ENCODE results near the gene MUC22. TPM values are rescaled to one million over a fixed set of nuclear protein-coding genes. Genes with fewer than 3 reads are reported as not detected.

Gene MUC22
- total RNA-seq, 1 experiment from 2014 or later, result not detected

- Histone ChIP-seq H3K36me3 (ENCODE audit: low read depth, low read length) (no peaks in the 10 kb centered on the region), H2AFZ (ENCODE audit: low read length) (no peak overlapping the region), H3K9me3 (ENCODE audit: low read length) (no peaks in the 10 kb centered on the region), H4K20me1 (ENCODE audit: low read length) (no peaks in the 10 kb centered on the region), H3K27me3 (ENCODE audit: low read length) (no peaks in the 10 kb centered on the region), H3K4me2 (ENCODE audit: low read length) (no peak overlapping the region), H3K4me1 (ENCODE audit: insufficient read depth, low read length) (peaks cover 10% of the 10 kb centered on the region; the same call in 1 of the 2 replicates), H3K27ac (ENCODE audit: low read length) (no peak overlapping the region), H3K79me2 (ENCODE audit: low read length) (no peaks in the 10 kb centered on the region), H3K9me2 (replicated peaks; ENCODE audit: low read length) (no peaks in the 10 kb centered on the region), H3F3A (ENCODE audit: low read length, unreplicated experiment) (no peaks in the 10 kb centered on the region), H3K9ac (ENCODE audit: low read length) (no peak overlapping the region), H3K4me3 (ENCODE audit: low read length) (no peak overlapping the region)
- intact Hi-C loops (cut with micrococcal nuclease), result no loop called here
- ATAC-seq, result peak; percentile 80
- ChIA-PET CTCF (interaction anchor here (1.0 kb wide), 1 partner anchor 59 kb away, joined by 3 read pairs; no protein-coding TSS in a partner anchor), POLR2A (ENCODE audit: unreplicated experiment) (no interaction called here)
- DNase-seq, result peak; percentile 55
- no TSS peak for BruUV-seq (replicated peaks)
- TF ChIP-seq CTCF (conservative IDR thresholded peaks at IDR 0.05; ENCODE audit: low read depth, low read length) (no peak), EZH2phosphoT487 (IDR thresholded peaks at IDR 0.05; ENCODE audit: borderline replicate concordance, low read length) (no peak), EZH2 (IDR thresholded peaks at IDR 0.05; ENCODE audit: low read length, unreplicated experiment) (no peak)
These were observed 35.6 kb upstream of the MUC22 start for GRCh38 chr6:30974490-30975252.

- POLR2A ChIA-PET (ENCODE audit: unreplicated experiment), result no interaction called here
- Histone ChIP-seq H4K20me1 (ENCODE audit: low read length) (no peaks in the 10 kb centered on the region), H3K4me1 (ENCODE audit: insufficient read depth, low read length) (peaks cover 13% of the 10 kb centered on the region; the same call in 1 of the 2 replicates), H3K9me3 (ENCODE audit: low read length) (no peaks in the 10 kb centered on the region), H2AFZ (ENCODE audit: low read length) (no peak overlapping the region), H3K4me2 (ENCODE audit: low read length) (no peak overlapping the region), H3K79me2 (ENCODE audit: low read length) (no peaks in the 10 kb centered on the region), H3K9me2 (replicated peaks; ENCODE audit: low read length) (no peaks in the 10 kb centered on the region), H3K9ac (ENCODE audit: low read length) (no peak overlapping the region), H3K4me3 (ENCODE audit: low read length) (no peak overlapping the region), H3K27me3 (ENCODE audit: low read length) (no peaks in the 10 kb centered on the region), H3K36me3 (ENCODE audit: low read depth, low read length) (no peaks in the 10 kb centered on the region), H3K27ac (ENCODE audit: low read length) (no peak overlapping the region), H3F3A (ENCODE audit: low read length, unreplicated experiment) (no peaks in the 10 kb centered on the region)
- BruUV-seq (replicated peaks), result no TSS peak
- intact Hi-C loops (cut with micrococcal nuclease), result no loop called here
- CTCF ChIA-PET, result no interaction called here
- DNase-seq, result no peak
- no peak for ATAC-seq
- TF ChIP-seq EZH2 (IDR thresholded peaks at IDR 0.05; ENCODE audit: low read length, unreplicated experiment) (no peak), CTCF (conservative IDR thresholded peaks at IDR 0.05; ENCODE audit: low read depth, low read length) (no peak), EZH2phosphoT487 (IDR thresholded peaks at IDR 0.05; ENCODE audit: borderline replicate concordance, low read length) (no peak)
These were observed 31.1 kb upstream of the MUC22 start for GRCh38 chr6:30979141-30979540.

- DNase-seq, result no peak
- no peaks in the 10 kb centered on the region for H3K9me2 ChIP-seq (replicated peaks; ENCODE audit: low read length)
- no peaks in the 10 kb centered on the region for H3F3A ChIP-seq (ENCODE audit: low read length, unreplicated experiment)
- H3K27ac ChIP-seq (ENCODE audit: low read length), result no peak overlapping the region
- peaks cover 8% of the 10 kb centered on the region; the same call in 1 of the 2 replicates for H3K4me1 ChIP-seq (ENCODE audit: insufficient read depth, low read length)
- no peak for ATAC-seq
- no peak overlapping the region for H3K9ac ChIP-seq (ENCODE audit: low read length)
- no peak overlapping the region for H2AFZ ChIP-seq (ENCODE audit: low read length)
- H3K79me2 ChIP-seq (ENCODE audit: low read length), result no peaks in the 10 kb centered on the region
- no peak for TF ChIP-seq EZH2phosphoT487 (IDR thresholded peaks at IDR 0.05; ENCODE audit: borderline replicate concordance, low read length)
- no peak for TF ChIP-seq EZH2 (IDR thresholded peaks at IDR 0.05; ENCODE audit: low read length, unreplicated experiment)
- no peak for TF ChIP-seq CTCF (conservative IDR thresholded peaks at IDR 0.05; ENCODE audit: low read depth, low read length)
- no peaks in the 10 kb centered on the region for H3K27me3 ChIP-seq (ENCODE audit: low read length)
- CTCF ChIA-PET, result no interaction called here
- no peaks in the 10 kb centered on the region for H4K20me1 ChIP-seq (ENCODE audit: low read length)
- H3K4me2 ChIP-seq (ENCODE audit: low read length), result no peak overlapping the region
- no peak overlapping the region for H3K4me3 ChIP-seq (ENCODE audit: low read length)
- H3K9me3 ChIP-seq (ENCODE audit: low read length), result no peaks in the 10 kb centered on the region
- no TSS peak for BruUV-seq (replicated peaks)
- POLR2A ChIA-PET (ENCODE audit: unreplicated experiment), result no interaction called here
- intact Hi-C loops (cut with micrococcal nuclease), result loop anchor here (10.0 kb wide), 1 partner anchor 45 kb away; the partner anchor contains the start of gene SFTA2
- no peaks in the 10 kb centered on the region for H3K36me3 ChIP-seq (ENCODE audit: low read depth, low read length)
These were observed 30.6 kb upstream of the MUC22 start for GRCh38 chr6:30979690-30980089.
